Mesendoderm (in vitro differentiated cells): ENCODE measurements around the gene GPR31.
"Not testable (repeated sequence)": the region's sequence is repeated elsewhere in the genome, so short reads cannot be mapped to it uniquely, and the experiment has no call there.

Experiments
- DNase-seq: peaks from one replicate; pipeline ENCODE4 v3.0.0; 2013
- H2AK5ac ChIP-seq: 2 replicates; pipeline ENCODE4 v1.6.1; 2013; ENCODE audit warnings: low read length, inconsistent platforms
- H2BK120ac ChIP-seq: 2 replicates; pipeline ENCODE4 v1.6.1; 2013; ENCODE audit warnings: low read depth, mild to moderate bottlenecking, low read length, moderate library complexity, mixed read lengths
- H2BK15ac ChIP-seq: replicated peaks from 2 replicates; pipeline ENCODE4 v1.6.1; 2013; ENCODE audit warnings: low read depth, mild to moderate bottlenecking, moderate library complexity
- H2BK5ac ChIP-seq: 2 replicates; pipeline ENCODE4 v1.6.1; 2013; ENCODE audit warnings: low read length, inconsistent platforms
- H3K18ac ChIP-seq: 2 replicates; pipeline ENCODE4 v1.6.1; 2013; ENCODE audit warnings: mild to moderate bottlenecking, low read length, mixed read lengths
- H3K23ac ChIP-seq: one replicate; pipeline ENCODE4 v1.6.1; 2013; ENCODE audit warnings: low read length
- H3K27ac ChIP-seq: 2 replicates; pipeline ENCODE4 v1.5.1; 2013; ENCODE audit warnings: low read depth, mild to moderate bottlenecking, inconsistent platforms, low read length, moderate library complexity
- H3K27me3 ChIP-seq: 2 replicates; pipeline ENCODE4 v1.6.1; 2013; ENCODE audit warnings: low read length, control low read depth, mild to moderate bottlenecking, inconsistent platforms; ENCODE audit not compliant: insufficient read depth, poor library complexity
- H3K36me3 ChIP-seq: 2 replicates; pipeline ENCODE4 v1.6.1; 2013; ENCODE audit warnings: low read length, inconsistent platforms; ENCODE audit not compliant: control insufficient read depth, insufficient read depth
- H3K4ac ChIP-seq: one replicate; pipeline ENCODE4 v1.6.1; 2013; ENCODE audit warnings: low read depth, mild to moderate bottlenecking, low read length, moderate library complexity
- H3K4me1 ChIP-seq: 2 replicates; pipeline ENCODE4 v1.6.1; 2013; ENCODE audit warnings: low read depth, low read length, inconsistent platforms; ENCODE audit not compliant: control insufficient read depth
- H3K4me2 ChIP-seq: 2 replicates; pipeline ENCODE4 v1.6.1; 2013; ENCODE audit warnings: low read length
- H3K4me3 ChIP-seq: 2 replicates; pipeline ENCODE4 v1.5.1; 2013; ENCODE audit warnings: mild to moderate bottlenecking, low read length
- H3K56ac ChIP-seq: one replicate; pipeline ENCODE4 v1.6.1; 2013; ENCODE audit warnings: low read length
- H3K79me1 ChIP-seq: 2 replicates; pipeline ENCODE4 v1.6.1; 2013; ENCODE audit warnings: low read length, inconsistent platforms
- H3K79me2 ChIP-seq: 2 replicates; pipeline ENCODE4 v1.6.1; 2013; ENCODE audit warnings: mild to moderate bottlenecking, low read length; ENCODE audit not compliant: control insufficient read depth, insufficient read depth
- H3K9ac ChIP-seq: 2 replicates; pipeline ENCODE4 v1.6.1; 2013; ENCODE audit warnings: low read length, inconsistent platforms
- H4K5ac ChIP-seq: one replicate; pipeline ENCODE4 v1.6.1; 2013; ENCODE audit warnings: low read length
- H4K8ac ChIP-seq: one replicate; pipeline ENCODE4 v1.6.1; 2013; ENCODE audit warnings: low read depth, mild to moderate bottlenecking, control low read depth, low read length, moderate library complexity
- WGBS: extraction: QIAGEN DNeasy Blood & Tissue Kit; methylation state at CpG from one replicate; pipeline ENCODE4 v1.1.7; 2013; ENCODE audit warnings: low lambda C conversion rate, missing lambda C conversion rate; ENCODE audit not compliant: insufficient coverage; ENCODE audit errors: extremely low coverage; 5-methylcytosine and 5-hydroxymethylcytosine counted together

The GPR31 gene

DNA sequence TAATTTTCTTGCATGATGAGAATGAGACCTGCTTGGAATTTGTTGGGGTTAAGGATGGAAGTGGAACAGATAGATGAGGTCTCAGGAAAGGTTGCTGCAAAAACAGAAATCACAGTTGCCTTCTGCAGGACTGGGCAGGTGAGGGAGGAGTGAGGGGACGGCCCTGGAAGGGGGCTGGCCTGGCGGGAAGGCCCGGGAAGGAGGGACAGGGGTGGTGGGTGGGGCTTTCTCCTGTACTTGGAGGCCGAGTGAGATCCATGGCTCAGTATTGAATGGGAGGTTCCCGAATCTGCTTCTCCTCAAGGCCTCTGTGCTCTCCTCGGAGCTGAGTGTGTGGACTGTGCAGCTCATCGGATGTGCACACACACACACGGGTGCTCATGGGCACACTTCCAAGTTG lies 44.8 kb upstream of the GPR31 start:
- H3K79me1 ChIP-seq, H2BK120ac ChIP-seq, H4K5ac ChIP-seq, H4K8ac ChIP-seq, H3K18ac ChIP-seq, H3K23ac ChIP-seq, H3K4me2 ChIP-seq, H3K9ac ChIP-seq, H3K79me2 ChIP-seq, H2AK5ac ChIP-seq, H3K56ac ChIP-seq, H3K4me3 ChIP-seq, H2BK5ac ChIP-seq, DNase-seq, H3K4ac ChIP-seq, H3K27ac ChIP-seq, H3K27me3 ChIP-seq, H2BK15ac ChIP-seq, H3K4me1 ChIP-seq, H3K36me3 ChIP-seq: not testable (repeated sequence)
- WGBS: no CpG with 5 or more reads among the region's 8 CpGs

DNA sequence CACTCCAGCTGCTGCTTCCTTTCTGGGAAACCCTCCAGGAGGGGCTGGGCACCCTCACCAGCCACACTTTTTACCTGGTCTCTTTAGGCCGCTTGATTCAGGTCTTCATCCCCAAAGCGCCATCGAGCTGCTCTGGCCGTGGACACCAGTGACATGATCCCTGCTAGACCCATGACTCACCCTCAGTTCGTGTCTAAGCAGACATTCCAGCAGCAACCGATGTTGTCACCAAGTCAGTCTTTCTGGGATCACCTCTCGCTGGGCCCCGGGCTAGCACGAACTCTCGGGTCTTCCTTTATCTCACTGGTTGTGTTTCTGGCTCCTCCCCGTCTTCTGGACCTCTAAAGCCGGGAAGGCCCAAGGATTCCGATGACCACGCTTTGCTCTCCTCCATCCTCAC lies 43.0 kb upstream of the GPR31 start:
- H4K8ac ChIP-seq: no peak overlapping the region
- H3K27me3 ChIP-seq: no peaks in the 10 kb centered on the region
- no peak overlapping the region for H3K4ac ChIP-seq
- H2BK120ac ChIP-seq: no peak overlapping the region
- no peak overlapping the region for H3K23ac ChIP-seq
- no peak overlapping the region for H4K5ac ChIP-seq
- H3K18ac ChIP-seq: no peak overlapping the region
- H3K79me1 ChIP-seq: no peaks in the 10 kb centered on the region
- H3K4me3 ChIP-seq: no peak overlapping the region
- H3K79me2 ChIP-seq: no peaks in the 10 kb centered on the region
- H3K27ac ChIP-seq: no peak overlapping the region
- no peak overlapping the region for H2BK15ac ChIP-seq
- no CpG with 5 or more reads among the region's 14 CpGs for WGBS
- DNase-seq: no peak
- no peaks in the 10 kb centered on the region for H3K36me3 ChIP-seq
- no peak overlapping the region for H3K56ac ChIP-seq
- H2BK5ac ChIP-seq: no peak overlapping the region
- no peaks in the 10 kb centered on the region for H3K4me1 ChIP-seq
- no peak overlapping the region for H3K9ac ChIP-seq
- no peak overlapping the region for H3K4me2 ChIP-seq
- H2AK5ac ChIP-seq: no peak overlapping the region

DNA sequence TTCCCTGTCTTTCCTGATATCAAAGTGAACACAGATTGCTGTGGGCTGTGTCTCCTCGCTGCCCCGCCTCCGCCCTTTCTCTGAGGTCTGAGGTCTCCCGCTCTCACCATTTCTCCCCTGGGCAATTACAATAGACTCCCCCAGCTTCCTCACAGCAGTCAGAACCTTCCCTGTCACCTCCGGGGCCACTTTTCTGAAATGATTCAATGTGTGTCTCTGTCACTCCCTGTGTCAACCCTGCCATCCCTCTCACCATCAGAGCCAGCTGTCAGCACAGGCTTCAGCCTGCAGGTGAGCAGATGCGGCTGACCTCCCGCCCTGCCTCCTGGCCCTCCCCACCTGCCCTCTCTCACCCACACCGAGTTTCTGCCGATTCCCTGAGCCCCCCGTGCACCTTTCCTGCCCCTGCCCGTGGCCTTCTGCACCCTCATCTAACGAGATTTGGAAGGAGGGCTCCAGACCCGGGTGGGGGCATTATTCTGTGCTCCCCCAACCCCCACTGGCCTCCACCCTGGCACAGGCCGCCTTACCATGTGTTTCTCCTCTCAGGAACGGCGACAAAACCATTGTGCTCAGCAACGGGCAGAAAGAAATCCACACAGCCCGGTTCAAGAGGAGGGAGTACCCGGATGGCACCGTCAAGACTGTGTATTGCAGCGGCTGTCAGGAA lies 38.3 kb upstream of the GPR31 start:
- not testable (repeated sequence) for H3K79me1 ChIP-seq, H4K5ac ChIP-seq, H3K79me2 ChIP-seq, H3K4ac ChIP-seq, H3K4me2 ChIP-seq, H3K27ac ChIP-seq, H3K18ac ChIP-seq, H4K8ac ChIP-seq, H3K56ac ChIP-seq, H3K9ac ChIP-seq, DNase-seq, H2AK5ac ChIP-seq, H3K36me3 ChIP-seq, H3K4me3 ChIP-seq, H3K23ac ChIP-seq, H3K4me1 ChIP-seq, H2BK15ac ChIP-seq, H2BK5ac ChIP-seq, H2BK120ac ChIP-seq, H3K27me3 ChIP-seq
- WGBS: no CpG with 5 or more reads among the region's 21 CpGs

DNA sequence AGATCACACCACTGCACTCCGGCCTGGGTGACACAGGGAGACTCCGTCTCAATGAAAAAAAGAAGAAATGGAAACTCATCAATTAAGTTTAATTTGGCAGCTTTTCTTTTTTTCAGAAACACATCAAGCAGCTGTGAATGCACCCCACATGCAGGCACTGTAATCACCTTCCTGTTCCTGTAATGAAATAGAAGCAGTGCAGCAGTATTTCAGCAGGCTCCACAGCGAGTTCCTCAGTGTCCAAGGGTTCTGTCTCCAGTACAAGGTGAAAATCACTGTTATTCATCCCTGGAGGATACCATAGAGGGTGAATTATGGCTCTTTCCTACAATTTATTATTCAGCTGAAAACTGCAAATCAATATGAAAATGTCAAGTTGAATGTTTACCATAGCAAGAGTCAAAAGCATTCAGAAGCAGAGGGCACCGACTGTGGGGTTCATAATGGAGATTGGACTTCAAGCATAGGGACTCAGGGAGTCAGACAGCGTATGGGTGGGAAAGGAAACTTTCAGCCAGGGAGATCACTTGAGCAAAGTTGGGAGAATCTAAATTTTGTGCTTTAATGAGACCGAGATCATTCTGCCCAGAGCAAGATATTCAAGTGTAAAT lies 35.8 kb upstream of the GPR31 start:
- no CpG with 5 or more reads among the region's 6 CpGs for WGBS
- H3K23ac ChIP-seq, H3K4me1 ChIP-seq, H3K79me1 ChIP-seq, H3K4me2 ChIP-seq, H3K79me2 ChIP-seq, H2BK15ac ChIP-seq, H2BK120ac ChIP-seq, DNase-seq, H3K4ac ChIP-seq, H2BK5ac ChIP-seq, H3K27me3 ChIP-seq, H2AK5ac ChIP-seq, H3K9ac ChIP-seq, H3K27ac ChIP-seq, H3K4me3 ChIP-seq, H3K18ac ChIP-seq, H4K5ac ChIP-seq, H4K8ac ChIP-seq, H3K36me3 ChIP-seq, H3K56ac ChIP-seq: not testable (repeated sequence)

DNA sequence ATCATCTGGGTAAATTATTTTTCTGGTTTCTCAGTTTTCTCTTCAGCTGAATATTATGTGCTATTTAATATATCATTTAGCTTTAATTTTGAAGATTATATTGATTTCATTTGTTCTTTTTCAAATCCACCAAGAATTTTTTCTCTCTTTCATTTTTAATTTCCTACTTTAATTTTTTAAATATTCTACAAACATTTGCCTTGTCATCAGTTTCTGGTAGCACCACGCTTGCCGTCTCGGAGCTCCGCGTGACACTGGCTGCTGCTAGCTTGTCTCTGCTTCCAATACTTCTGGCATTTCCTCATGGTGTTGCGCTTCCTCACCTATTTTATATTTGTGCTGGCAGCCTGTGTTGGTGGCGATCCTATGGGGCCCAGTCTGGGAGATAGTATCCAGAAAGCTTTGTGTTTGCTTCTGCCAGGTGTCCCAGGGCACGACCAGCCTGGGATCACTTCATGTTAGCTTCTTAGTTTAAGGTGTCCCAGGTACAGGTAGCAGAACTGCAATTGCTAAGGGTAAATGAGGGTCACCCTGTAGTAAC lies 33.3 kb upstream of the GPR31 start:
- not testable (repeated sequence) for H3K23ac ChIP-seq

More for the DNA sequence above, 33.3 kb upstream of the GPR31 start:
- not testable (repeated sequence) for H3K79me2 ChIP-seq, H3K4me3 ChIP-seq, H2BK5ac ChIP-seq, H3K4ac ChIP-seq, H3K79me1 ChIP-seq, H3K36me3 ChIP-seq, H2BK15ac ChIP-seq, H3K27ac ChIP-seq, H4K8ac ChIP-seq, DNase-seq, H3K18ac ChIP-seq, H3K4me1 ChIP-seq, H3K4me2 ChIP-seq, H3K56ac ChIP-seq, H3K9ac ChIP-seq, H3K27me3 ChIP-seq, H2AK5ac ChIP-seq, H4K5ac ChIP-seq, H2BK120ac ChIP-seq
- WGBS: no CpG with 5 or more reads among the region's 8 CpGs
